Muscle of back (tissue), 11 donors: Measurements from ENCODE around the gene ZNF606. TPM values are rescaled to one million over a fixed set of nuclear protein-coding genes. Genes with fewer than 3 reads are reported as not detected.
A peak's percentile ranks its signal among the peaks of the same experiment; 100 is the strongest.
"Not testable (repeated sequence)": the region's sequence is repeated elsewhere in the genome, so short reads cannot be mapped to it uniquely, and the experiment has no call there.

ENCODE experiments used
- DNase-seq, 3 donors: peaks; one replicate each; pipeline versions ENCODE4 v3.0.0 to v3.0.0-alpha.2; 2013
- polyA plus RNA-seq, 10 donors: library from polyadenylated mRNA; unstranded; fragments of 120-200 nt; gene quantifications; one replicate each; pipeline ENCODE4 v1.2.1, GENCODE V29; 2013; ENCODE audit not compliant: insufficient read length in 10 of 10

Gene ZNF606
- polyA plus RNA-seq, 10 donors = 9.1 to 14.2 (median 11.8) TPM

GRCh38 chr19:58020129-58020528 lies 17.5 kb upstream of the ZNF606 start:
- no peak for DNase-seq

GRCh38 chr19:58014141-58014540 lies 11.5 kb upstream of the ZNF606 start:
- DNase-seq = no peak

DNA sequence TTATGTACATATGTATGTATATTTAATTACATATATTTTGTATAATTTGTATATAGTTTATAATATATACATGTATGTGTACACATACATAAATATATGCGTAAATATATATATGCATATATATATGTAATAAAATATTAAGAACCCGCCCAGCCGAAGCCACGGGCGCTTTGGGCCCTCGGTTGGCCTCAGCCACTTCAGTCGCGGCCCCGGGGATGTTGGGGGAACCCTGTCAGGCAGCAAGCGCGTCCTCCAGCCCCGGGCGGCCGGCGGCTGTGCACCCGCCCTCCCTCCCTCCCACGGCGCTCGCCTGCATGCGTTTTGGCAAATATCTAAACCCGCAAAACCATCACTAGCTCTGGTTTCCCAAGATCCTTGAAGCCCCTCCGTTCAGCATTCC lies 7.9 kb upstream of the ZNF606 start:
- DNase-seq = no peak

DNA sequence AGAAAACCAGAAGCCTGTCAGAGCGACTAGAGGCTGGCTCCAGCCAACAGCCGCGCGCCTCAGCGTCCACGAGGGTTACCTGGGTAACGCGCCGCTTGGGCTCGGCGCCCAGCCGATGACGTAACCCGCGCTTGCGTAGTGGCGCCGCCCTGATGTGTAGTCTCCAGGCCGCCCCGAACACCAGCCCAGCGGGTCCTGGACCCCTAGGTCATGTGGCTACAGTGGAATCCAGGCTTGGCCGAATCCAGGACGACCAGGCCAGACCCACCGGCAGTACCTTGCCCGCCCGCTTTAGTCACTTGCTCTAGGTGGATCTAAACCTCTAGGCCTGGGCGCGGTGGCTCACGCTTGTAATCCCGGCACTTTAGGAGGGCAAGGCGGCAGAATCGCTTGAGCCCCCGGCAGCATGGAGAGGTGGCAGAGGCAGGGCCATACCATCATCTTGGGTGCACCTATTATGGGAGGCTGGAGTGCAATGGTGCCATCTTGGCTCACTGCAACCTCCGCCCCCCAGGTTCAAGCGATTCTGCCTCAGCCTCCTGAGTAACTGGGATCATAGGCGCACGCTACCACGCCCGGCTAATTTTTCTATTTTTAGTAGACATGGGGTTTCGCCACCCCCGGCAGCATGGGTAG lies 7.2 kb upstream of the ZNF606 start:
- DNase-seq = peak; percentile 88 to 97 (median 93)

- no peak for DNase-seq
These were observed 6.7 kb upstream of the ZNF606 start for GRCh38 chr19:58009301-58009665.

- not testable (repeated sequence) for DNase-seq
These were observed 6.3 kb upstream of the ZNF606 start for GRCh38 chr19:58008877-58009276.

- no peak for DNase-seq
These were observed 4.7 kb upstream of the ZNF606 start for GRCh38 chr19:58007285-58007684.

DNA sequence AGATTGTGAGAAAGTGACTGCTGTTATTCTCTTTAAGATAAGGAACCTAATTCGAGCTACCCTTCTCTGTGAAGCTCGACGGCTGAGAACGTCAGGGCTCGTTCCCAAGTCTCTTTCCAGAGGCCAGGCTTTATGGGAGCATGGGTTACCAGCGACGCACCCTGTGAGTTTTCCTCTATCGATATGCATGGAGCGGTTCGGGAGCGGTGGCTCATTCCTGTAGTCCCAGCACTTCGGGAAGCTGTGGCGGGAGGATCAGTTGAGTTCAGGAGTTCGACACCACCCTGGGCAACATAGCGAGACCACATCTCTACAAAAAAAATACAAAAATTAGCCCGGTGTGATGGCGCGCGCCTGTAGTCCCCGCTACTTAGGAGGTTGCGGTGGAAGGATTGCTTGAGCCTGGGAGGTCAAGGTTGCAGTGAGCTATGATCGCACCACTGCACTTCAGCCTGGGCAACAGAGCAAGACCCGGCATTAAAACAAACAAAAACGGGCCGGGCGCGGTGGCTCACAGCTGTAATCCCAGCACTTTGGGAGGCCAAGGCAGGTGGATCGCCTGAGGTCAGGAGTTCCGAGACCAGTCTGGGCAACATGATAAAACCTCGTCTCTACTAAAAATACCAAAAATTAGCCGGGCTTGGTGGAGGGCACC lies 681 bp upstream of the ZNF606 start:
- no peak for DNase-seq

GRCh38 chr19:58001895-58002369 lies 688 bp downstream of the ZNF606 start:
- DNase-seq = peak in 1 of 3 donors; percentile 18

GRCh38 chr19:58000677-58001076 lies 1.9 kb downstream of the ZNF606 start:
- no peak for DNase-seq

DNA sequence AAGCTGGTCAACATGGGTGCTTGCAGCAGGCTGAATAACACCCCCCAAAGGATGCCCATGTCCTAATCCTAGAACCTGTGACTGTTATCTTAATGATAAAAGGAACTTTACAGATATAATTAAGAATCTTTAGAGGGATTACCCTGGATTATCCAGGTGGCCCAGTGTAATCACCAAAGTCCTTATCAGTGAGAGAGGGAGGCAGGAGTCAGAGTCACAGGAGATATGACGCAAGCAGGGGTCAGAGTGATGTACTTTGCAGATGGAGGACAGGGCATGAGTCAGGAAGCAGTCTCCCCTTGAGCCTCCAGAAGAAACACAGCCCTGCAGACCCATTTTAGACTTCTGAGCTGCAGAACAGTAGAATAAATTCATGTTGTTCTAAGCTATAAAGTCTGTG lies 9.8 kb downstream of the ZNF606 start:
- no peak for DNase-seq

DNA sequence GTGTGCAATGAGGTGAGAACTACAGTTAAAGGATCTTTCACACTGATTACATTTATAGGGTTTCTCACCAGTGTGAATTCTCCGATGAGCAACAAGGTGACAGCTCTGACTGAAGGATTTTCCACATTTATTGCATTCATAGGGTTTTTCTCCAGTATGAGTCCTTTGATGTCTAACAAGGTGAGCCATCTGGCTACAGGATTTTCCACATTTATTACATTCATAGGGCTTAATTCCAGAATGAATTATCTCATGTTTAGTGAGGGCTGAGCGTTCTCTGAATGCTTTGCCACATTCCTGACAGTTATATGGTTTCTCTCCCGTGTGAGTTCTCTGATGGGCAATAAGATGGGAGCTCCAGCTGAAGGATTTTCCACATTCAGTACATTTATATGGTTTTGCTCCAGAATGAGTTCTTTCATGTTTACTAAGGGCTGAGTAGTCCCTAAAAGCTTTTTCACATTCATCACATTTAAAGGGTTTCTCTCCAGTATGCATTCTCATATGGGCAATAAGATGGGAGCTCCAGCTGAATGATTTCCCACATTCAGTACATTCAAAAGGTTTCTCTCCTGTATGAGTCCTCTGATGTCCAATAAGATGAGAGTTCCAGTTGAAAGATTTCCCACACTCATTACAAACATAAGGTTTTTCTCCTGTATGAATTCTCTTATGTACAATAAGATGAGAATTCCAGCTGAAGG lies 23.9 kb downstream of the ZNF606 start:
- no peak for DNase-seq

GRCh38 chr19:57974434-57974833 lies 28.2 kb downstream of the ZNF606 start, which contains the start of gene C19orf18:
Gene C19orf18 (minus strand): TSS chr19:57974534. CDS start chr19:57974432, 102 bp downstream.
- DNase-seq = no peak

DNA sequence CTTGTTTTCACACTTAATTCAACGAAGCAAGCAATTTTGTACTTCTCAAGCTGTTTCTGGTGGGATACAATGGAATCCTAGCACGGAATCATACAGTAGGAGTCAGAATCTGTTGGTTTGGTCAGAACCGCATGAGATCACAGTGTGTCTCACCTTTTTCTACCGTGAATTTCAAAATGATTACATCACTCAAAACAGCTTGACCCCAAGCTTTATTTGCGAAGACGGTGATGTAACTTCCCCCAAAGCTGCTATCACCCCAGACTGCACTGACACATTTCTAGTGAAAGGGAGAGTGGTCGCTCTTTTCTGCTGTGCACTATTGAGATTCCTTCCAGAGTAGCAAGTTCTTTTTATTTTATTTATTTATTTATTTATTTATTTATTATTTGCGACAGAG lies 37.9 kb downstream of the ZNF606 start:
- no peak for DNase-seq

GRCh38 chr19:57961785-57962184 lies 40.8 kb downstream of the ZNF606 start:
- no peak for DNase-seq

DNA sequence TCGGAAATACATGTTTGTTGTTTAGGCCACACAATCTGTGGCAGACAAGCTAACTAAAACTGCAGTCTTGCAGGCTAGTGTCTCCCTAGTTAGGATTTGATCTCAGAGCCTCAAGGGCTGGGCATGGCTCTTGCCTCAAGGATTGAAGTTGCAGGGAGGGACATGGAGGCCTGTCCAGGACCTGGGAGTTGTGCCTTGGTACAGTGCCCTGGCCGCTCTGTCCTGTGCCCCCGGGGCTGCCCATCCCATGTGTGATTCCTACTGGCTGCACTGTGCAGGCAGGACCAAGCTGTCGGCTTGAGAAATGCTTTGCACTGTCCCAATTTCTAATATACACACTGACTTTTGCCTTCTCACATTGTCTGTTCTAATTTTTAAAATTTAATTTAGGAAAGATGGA lies 47.6 kb downstream of the ZNF606 start:
- no peak for DNase-seq

GRCh38 chr19:57949702-57950101 lies 52.9 kb downstream of the ZNF606 start:
- DNase-seq = no peak

DNA sequence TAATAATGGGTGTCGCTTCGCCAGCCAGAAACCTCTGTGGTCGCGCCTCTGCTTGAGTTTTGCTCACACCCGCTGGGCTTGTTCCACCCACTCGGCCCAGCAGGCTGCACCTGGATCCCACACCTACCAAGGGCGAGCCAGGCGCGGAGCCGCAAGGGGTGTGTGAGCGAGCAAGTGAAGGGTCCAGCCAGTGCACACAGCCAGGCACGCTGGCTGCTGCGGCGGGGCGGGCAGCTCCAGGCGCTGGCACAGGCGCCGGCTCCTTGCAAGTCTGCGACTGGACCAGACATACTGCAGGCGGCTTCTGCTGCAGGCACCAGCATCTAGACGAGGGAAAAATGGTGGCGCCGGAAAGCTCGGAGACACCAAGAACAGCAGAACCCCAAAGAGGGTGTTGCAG lies 53.3 kb downstream of the ZNF606 start:
- DNase-seq = no peak

- peak; percentile 96 to 98 (median 96) for DNase-seq
These were observed 55.0 kb downstream of the ZNF606 start, which contains the start of gene ZNF256 for GRCh38 chr19:57947419-57948134. Gene ZNF256 (minus strand): TSS chr19:57947706. CDS start chr19:57947474, 232 bp downstream.

GRCh38 chr19:57947088-57947418 lies 55.6 kb downstream of the ZNF606 start:
- no peak for DNase-seq

GRCh38 chr19:57946316-57946715 lies 56.3 kb downstream of the ZNF606 start:
- DNase-seq = no peak

- DNase-seq = no peak
These were observed 61.0 kb downstream of the ZNF606 start for GRCh38 chr19:57941593-57941992.
